ENCODE measurements around the gene SPTB.

SPTB gene

DNA sequence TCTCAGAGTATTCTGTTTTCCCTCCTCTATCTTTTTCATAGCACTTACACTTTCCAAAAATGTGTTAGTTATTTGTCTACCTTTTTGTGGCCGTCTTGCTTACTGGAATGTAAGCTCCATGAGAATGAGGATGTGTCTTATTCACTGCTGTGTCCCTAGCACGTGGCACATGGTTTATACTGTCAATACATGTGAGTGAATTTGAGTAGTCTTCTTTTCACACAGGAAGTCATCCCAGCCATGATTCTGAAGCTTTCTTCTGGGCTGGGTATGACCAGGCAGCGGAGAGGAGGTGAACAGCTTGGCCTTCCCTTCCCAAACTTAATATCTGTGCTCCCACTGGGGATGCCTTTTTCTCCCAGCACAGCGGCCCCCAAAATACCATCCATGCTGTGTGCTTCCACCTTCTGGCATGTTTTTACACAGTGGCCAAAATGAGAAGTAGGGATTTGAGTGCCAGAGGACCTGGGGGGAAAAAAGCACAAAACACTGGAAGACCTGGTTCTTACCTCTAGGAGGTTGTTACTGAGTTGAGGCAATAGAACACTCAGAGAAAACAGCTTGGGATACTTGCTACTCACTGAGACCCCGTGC, 165.2 kb downstream of the SPTB start:
- Histone ChIP-seq H2AFZ (ENCODE audit: low read depth, low read length) (no peak overlapping the region), H3K36me3 (ENCODE audit: insufficient read depth, low read length) (no peaks in the 10 kb centered on the region), H3K27ac (ENCODE audit: low read length) (no peak overlapping the region), H4K20me1 (ENCODE audit: insufficient read depth, low read length) (no peaks in the 10 kb centered on the region), H3K4me1 (ENCODE audit: insufficient read depth, low read length) (no peaks in the 10 kb centered on the region), H3K27me3 (ENCODE audit: insufficient read depth, low read length, poor library complexity) (no peaks in the 10 kb centered on the region), H3K4me3 (ENCODE audit: low read depth in 1 of 2, low read length in 2 of 2) (no peak overlapping the region), H3K9ac (ENCODE audit: low read depth, low read length) (no peak overlapping the region), H3K9me3 (ENCODE audit: insufficient read depth, low read length, severe bottlenecking) (peaks cover 18% of the 10 kb centered on the region), H3K79me2 (ENCODE audit: insufficient read depth, low read length) (no peaks in the 10 kb centered on the region), H3K4me2 (ENCODE audit: insufficient read depth, low read length) (no peak overlapping the region)
- no peak for ATAC-seq (ENCODE audit: insufficient read depth, low read depth)
- DNase-seq, result no peak
- TF ChIP-seq, protein P1, sequence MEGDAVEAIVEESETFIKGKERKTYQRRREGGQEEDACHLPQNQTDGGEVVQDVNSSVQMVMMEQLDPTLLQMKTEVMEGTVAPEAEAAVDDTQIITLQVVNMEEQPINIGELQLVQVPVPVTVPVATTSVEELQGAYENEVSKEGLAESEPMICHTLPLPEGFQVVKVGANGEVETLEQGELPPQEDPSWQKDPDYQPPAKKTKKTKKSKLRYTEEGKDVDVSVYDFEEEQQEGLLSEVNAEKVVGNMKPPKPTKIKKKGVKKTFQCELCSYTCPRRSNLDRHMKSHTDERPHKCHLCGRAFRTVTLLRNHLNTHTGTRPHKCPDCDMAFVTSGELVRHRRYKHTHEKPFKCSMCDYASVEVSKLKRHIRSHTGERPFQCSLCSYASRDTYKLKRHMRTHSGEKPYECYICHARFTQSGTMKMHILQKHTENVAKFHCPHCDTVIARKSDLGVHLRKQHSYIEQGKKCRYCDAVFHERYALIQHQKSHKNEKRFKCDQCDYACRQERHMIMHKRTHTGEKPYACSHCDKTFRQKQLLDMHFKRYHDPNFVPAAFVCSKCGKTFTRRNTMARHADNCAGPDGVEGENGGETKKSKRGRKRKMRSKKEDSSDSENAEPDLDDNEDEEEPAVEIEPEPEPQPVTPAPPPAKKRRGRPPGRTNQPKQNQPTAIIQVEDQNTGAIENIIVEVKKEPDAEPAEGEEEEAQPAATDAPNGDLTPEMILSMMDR (IDR thresholded peaks at IDR 0.05; ENCODE audit: borderline replicate concordance, extremely low read depth, low read length, poor library complexity, severe bottlenecking), result no peak
- TF ChIP-seq EZH2 (IDR thresholded peaks at IDR 0.05; ENCODE audit: borderline replicate concordance, low read depth, low read length, severe bottlenecking), result no peak

DNA sequence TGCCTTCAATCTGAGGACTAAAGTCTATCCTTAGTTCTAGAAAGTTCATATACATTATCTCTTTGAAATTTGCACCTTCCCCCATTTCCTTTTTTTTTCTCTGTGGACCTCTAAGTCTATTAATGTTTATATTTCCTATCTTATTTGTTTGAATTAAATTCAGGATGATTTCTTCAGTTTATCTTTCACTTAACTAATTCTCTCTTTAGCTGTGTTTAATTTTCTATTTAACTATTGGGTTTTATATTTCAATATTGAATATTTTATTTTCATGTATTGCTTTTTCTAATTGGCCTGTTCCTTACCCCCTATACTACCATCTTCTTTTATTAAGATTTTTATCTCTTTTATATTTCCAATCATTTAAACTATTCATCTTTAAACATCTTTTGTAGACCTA, 166.0 kb downstream of the SPTB start:
- no peaks in the 10 kb centered on the region for H3K79me2 ChIP-seq (ENCODE audit: insufficient read depth, low read length)

DNA sequence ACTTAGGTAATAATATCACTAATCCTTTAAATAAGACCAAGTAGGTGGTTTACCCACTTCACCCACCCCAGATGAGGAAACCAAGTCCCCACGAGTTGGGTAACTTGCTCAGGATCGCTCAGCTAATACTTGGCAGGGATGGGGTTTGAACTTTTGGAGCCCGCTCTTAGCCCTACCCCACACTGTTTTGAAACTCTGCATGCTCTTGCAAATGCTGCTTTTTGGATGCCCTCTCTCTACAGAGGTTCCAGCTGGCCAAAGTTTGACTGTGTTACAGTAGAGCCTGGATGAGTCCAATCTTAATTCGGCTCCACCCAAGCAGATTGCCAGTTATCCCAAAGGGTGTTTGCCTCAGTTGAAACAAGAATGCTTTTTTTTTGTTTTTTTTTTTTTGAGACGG, 168.7 kb downstream of the SPTB start:
- H4K20me1 ChIP-seq (ENCODE audit: insufficient read depth, low read length), result no peaks in the 10 kb centered on the region
- H3K9ac ChIP-seq (ENCODE audit: low read depth, low read length), result no peak overlapping the region
- peaks cover 14% of the 10 kb centered on the region for H3K27me3 ChIP-seq (ENCODE audit: insufficient read depth, low read length, poor library complexity)
- H3K4me1 ChIP-seq (ENCODE audit: insufficient read depth, low read length), result no peaks in the 10 kb centered on the region
- no peak overlapping the region for H3K4me2 ChIP-seq (ENCODE audit: insufficient read depth, low read length)
- peaks cover 18% of the 10 kb centered on the region for H3K9me3 ChIP-seq (ENCODE audit: insufficient read depth, low read length, severe bottlenecking)
- no peak overlapping the region for H2AFZ ChIP-seq (ENCODE audit: low read depth, low read length)
- no peak for DNase-seq
- no peaks in the 10 kb centered on the region for H3K79me2 ChIP-seq (ENCODE audit: insufficient read depth, low read length)
- no peak for TF ChIP-seq EZH2 (IDR thresholded peaks at IDR 0.05; ENCODE audit: borderline replicate concordance, low read depth, low read length, severe bottlenecking)
- TF ChIP-seq, protein P1 (IDR thresholded peaks at IDR 0.05; ENCODE audit: borderline replicate concordance, extremely low read depth, low read length, poor library complexity, severe bottlenecking), result no peak
- H3K36me3 ChIP-seq (ENCODE audit: insufficient read depth, low read length), result no peaks in the 10 kb centered on the region
- H3K27ac ChIP-seq (ENCODE audit: low read length), result no peak overlapping the region
- no peak for ATAC-seq (ENCODE audit: insufficient read depth, low read depth)
- H3K4me3 ChIP-seq (ENCODE audit: low read depth in 1 of 2, low read length in 2 of 2), result no peak overlapping the region

More for the DNA sequence above, 166.0 kb downstream of the SPTB start:
- no peak overlapping the region for H3K4me3 ChIP-seq (ENCODE audit: low read depth in 1 of 2, low read length in 2 of 2)
- ATAC-seq (ENCODE audit: insufficient read depth, low read depth) (no peak), DNase-seq (no peak)
- H3K9me3 ChIP-seq (ENCODE audit: insufficient read depth, low read length, severe bottlenecking), result peaks cover 18% of the 10 kb centered on the region
- H3K4me2 ChIP-seq (ENCODE audit: insufficient read depth, low read length), result no peak overlapping the region
- TF ChIP-seq EZH2 (IDR thresholded peaks at IDR 0.05; ENCODE audit: borderline replicate concordance, low read depth, low read length, severe bottlenecking), result no peak
- TF ChIP-seq, protein P1 (IDR thresholded peaks at IDR 0.05; ENCODE audit: borderline replicate concordance, extremely low read depth, low read length, poor library complexity, severe bottlenecking), result no peak
- H3K9ac ChIP-seq (ENCODE audit: low read depth, low read length), result no peak overlapping the region
- H3K27ac ChIP-seq (ENCODE audit: low read length), result no peak overlapping the region
- no peaks in the 10 kb centered on the region for H4K20me1 ChIP-seq (ENCODE audit: insufficient read depth, low read length)
- H3K4me1 ChIP-seq (ENCODE audit: insufficient read depth, low read length), result no peaks in the 10 kb centered on the region
- H3K27me3 ChIP-seq (ENCODE audit: insufficient read depth, low read length, poor library complexity), result no peaks in the 10 kb centered on the region
- H3K36me3 ChIP-seq (ENCODE audit: insufficient read depth, low read length), result no peaks in the 10 kb centered on the region
- no peak overlapping the region for H2AFZ ChIP-seq (ENCODE audit: low read depth, low read length)

Measured in DND-41 (cell line).